GM04504 (cell line): ENCODE results near the gene LAD1.
A peak's percentile ranks its signal among the peaks of the same experiment; 100 is the strongest.

Experiments
- DNase-seq: peaks from one replicate; pipeline ENCODE4 v3.0.0-alpha.2; 2012; ENCODE audit warnings: low read depth

LAD1 gene

GRCh38 chr1:201419256-201419655 is 20.1 kb upstream of the LAD1 start:
- DNase-seq = no peak

- DNase-seq = no peak
Measured at GRCh38 chr1:201418461-201418860, 19.3 kb upstream of the LAD1 start.

GRCh38 chr1:201414051-201414738 is 15.1 kb upstream of the LAD1 start:
- DNase-seq = no peak

- DNase-seq = no peak
Measured at GRCh38 chr1:201411292-201411691, 12.2 kb upstream of the LAD1 start.

- DNase-seq = no peak
Measured at GRCh38 chr1:201409440-201409839, 10.3 kb upstream of the LAD1 start.

GRCh38 chr1:201408834-201409200 is 9.7 kb upstream of the LAD1 start:
- DNase-seq = no peak

- peak; percentile 46 for DNase-seq
Measured at GRCh38 chr1:201408176-201408833, 9.2 kb upstream of the LAD1 start.

- no peak for DNase-seq
Measured at GRCh38 chr1:201406831-201407406, 7.8 kb upstream of the LAD1 start.

- no peak for DNase-seq
Measured at GRCh38 chr1:201405484-201405831, 6.3 kb upstream of the LAD1 start.

- no peak for DNase-seq
Measured at GRCh38 chr1:201404722-201405483, 5.8 kb upstream of the LAD1 start.

GRCh38 chr1:201404055-201404454 is 4.9 kb upstream of the LAD1 start:
- no peak for DNase-seq

- DNase-seq = no peak
Measured at GRCh38 chr1:201403359-201403758, 4.2 kb upstream of the LAD1 start.

- DNase-seq = no peak
Measured at GRCh38 chr1:201401700-201402099, 2.6 kb upstream of the LAD1 start.

GRCh38 chr1:201400852-201401230 is 1.7 kb upstream of the LAD1 start:
- no peak for DNase-seq

GRCh38 chr1:201400212-201400851 is 1.2 kb upstream of the LAD1 start:
- no peak for DNase-seq

GRCh38 chr1:201399352-201400126 is 415 bp upstream of the LAD1 start:
- DNase-seq = no peak

GRCh38 chr1:201397675-201398074 is 1.4 kb downstream of the LAD1 start:
- no peak for DNase-seq

GRCh38 chr1:201396861-201397464 is 2.2 kb downstream of the LAD1 start:
- no peak for DNase-seq

GRCh38 chr1:201395936-201396335 is 3.2 kb downstream of the LAD1 start:
- DNase-seq = no peak

- no peak for DNase-seq
Measured at GRCh38 chr1:201394591-201394990, 4.5 kb downstream of the LAD1 start.

- DNase-seq = no peak
Measured at GRCh38 chr1:201393076-201393475, 6.0 kb downstream of the LAD1 start.
